MCF 10A (cell line): ENCODE results near the gene CHCHD3. TPM values are rescaled to one million over a fixed set of nuclear protein-coding genes. Genes with fewer than 3 reads are reported as not detected.

Source experiments
- BruUV-seq: library from RNA; stranded (reverse); fragments of 400-500 nt; replicated peaks from 2 replicates; lab custom pipeline; 2021; lab: Mats Ljungman, UMichigan
- CTCF ChIA-PET: fragments of 300-600 bp; sonication (Branson Sonifier 250); formaldehyde crosslinking; extraction: SDS; loops from one replicate; lab custom pipeline; 2021; ENCODE audit warnings: antibody characterized with exemption, inconsistent platforms; lab: Yijun Ruan, JAX
- POLR2A ChIA-PET: fragments of 300-600, 350-650 bp; sonication (Branson Sonifier 250); formaldehyde crosslinking; extraction: SDS; loops from one replicate; lab custom pipeline; 2020; ENCODE audit warnings: antibody characterized with exemption, inconsistent platforms; lab: Yijun Ruan, JAX
- DNase-seq: peaks from one replicate; pipeline ENCODE4 v3.0.0-alpha.2; 2018; ENCODE audit not compliant: unreplicated experiment
- H3K27ac Mint-ChIP-seq: one replicate; pipeline ENCODE4 v1.8.0; 2022; ENCODE audit warnings: mild to moderate bottlenecking, low read depth, mixed read lengths; ENCODE audit not compliant: unreplicated experiment
- H3K27me3 Mint-ChIP-seq: one replicate; pipeline ENCODE4 v1.8.0; 2022; ENCODE audit warnings: mixed read lengths; ENCODE audit not compliant: insufficient read depth, unreplicated experiment
- H3K36me3 Mint-ChIP-seq: one replicate; pipeline ENCODE4 v1.8.0; 2022; ENCODE audit warnings: mild to moderate bottlenecking, moderate library complexity, mixed read lengths; ENCODE audit not compliant: insufficient read depth, unreplicated experiment
- H3K4me1 Mint-ChIP-seq: one replicate; pipeline ENCODE4 v1.8.0; 2022; ENCODE audit warnings: mixed read lengths; ENCODE audit not compliant: insufficient read depth, unreplicated experiment
- H3K4me3 Mint-ChIP-seq: one replicate; pipeline ENCODE4 v1.8.0; 2022; ENCODE audit warnings: mild to moderate bottlenecking, moderate library complexity, mixed read lengths; ENCODE audit not compliant: unreplicated experiment
- H3K9me3 Mint-ChIP-seq: one replicate; pipeline ENCODE4 v1.8.0; 2022; ENCODE audit warnings: mixed read lengths; ENCODE audit not compliant: unreplicated experiment
- intact Hi-C: fragments of 100-400 bp; cut with micrococcal nuclease; formaldehyde crosslinking; loops from 2 replicates; pipeline ENCODE4 v1.14.1; 2022
- total RNA-seq: library from RNA; stranded (reverse); gene quantifications from 2 replicates; pipeline ENCODE4 v1.2.3, GENCODE V29; 2022
- TF ChIP-seq, protein P1 (sequence below): fragments of 200-600 bp; IDR thresholded peaks from one replicate; pipeline ENCODE4 v1.8.0; 2022; ENCODE audit warnings: antibody characterized with exemption, mild to moderate bottlenecking; ENCODE audit not compliant: unreplicated experiment

The CHCHD3 gene
- total RNA-seq, 1 experiment from 2014 or later: 102 TPM

DNA sequence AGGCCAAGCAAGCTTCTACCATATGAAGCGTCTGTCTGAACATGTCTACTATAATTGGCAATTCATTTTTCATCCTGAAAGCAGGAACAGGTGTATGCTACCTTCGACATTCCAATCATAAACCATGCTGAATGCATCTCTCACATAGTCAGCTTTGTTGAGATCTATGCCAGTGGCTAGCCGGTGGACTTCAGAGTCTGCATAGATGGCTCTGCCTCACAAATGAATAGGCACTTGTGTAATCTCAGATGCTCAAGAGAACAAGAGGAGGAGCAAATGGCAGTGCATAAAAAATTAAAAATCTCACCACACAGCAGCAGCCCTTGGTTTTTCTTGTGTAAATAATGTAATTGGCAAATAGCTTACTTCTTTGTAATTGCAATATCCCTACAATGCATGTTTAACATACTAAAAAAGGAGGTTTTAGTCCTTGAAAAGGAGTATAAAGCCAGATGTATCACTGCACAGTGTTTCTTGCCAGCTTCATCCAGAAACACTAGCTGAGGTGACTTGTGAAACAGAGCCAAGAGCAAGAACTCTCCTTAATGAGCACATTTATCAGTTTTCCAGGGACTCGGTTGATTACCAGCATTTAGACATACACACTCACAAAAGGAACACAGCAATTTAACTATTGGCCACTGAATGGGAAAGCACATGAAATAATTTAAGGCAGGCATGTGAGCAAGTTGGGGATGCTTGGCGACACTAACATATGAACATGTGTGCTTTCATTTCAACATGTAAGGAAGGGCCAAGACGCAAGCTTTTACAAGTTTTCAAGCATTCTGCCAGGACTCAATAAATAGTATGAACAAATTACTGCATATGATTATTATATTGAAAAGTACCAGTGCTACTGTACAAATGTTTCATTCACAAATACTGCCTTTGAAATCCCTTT is 255.7 kb downstream of the CHCHD3 start:
- TF ChIP-seq, protein P1, sequence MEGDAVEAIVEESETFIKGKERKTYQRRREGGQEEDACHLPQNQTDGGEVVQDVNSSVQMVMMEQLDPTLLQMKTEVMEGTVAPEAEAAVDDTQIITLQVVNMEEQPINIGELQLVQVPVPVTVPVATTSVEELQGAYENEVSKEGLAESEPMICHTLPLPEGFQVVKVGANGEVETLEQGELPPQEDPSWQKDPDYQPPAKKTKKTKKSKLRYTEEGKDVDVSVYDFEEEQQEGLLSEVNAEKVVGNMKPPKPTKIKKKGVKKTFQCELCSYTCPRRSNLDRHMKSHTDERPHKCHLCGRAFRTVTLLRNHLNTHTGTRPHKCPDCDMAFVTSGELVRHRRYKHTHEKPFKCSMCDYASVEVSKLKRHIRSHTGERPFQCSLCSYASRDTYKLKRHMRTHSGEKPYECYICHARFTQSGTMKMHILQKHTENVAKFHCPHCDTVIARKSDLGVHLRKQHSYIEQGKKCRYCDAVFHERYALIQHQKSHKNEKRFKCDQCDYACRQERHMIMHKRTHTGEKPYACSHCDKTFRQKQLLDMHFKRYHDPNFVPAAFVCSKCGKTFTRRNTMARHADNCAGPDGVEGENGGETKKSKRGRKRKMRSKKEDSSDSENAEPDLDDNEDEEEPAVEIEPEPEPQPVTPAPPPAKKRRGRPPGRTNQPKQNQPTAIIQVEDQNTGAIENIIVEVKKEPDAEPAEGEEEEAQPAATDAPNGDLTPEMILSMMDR: no peak
- H3K4me3 Mint-ChIP-seq: no peak overlapping the region
- H3K4me1 Mint-ChIP-seq: no peaks in the 10 kb centered on the region
- BruUV-seq: no TSS peak
- H3K27ac Mint-ChIP-seq: no peak overlapping the region
- ChIA-PET CTCF (interaction anchor here (0.6 kb wide), 2 partner anchors 143 to 574 kb away, joined by 3 read pairs; no protein-coding TSS in a partner anchor), POLR2A (no interaction called here)
- H3K27me3 Mint-ChIP-seq: no peaks in the 10 kb centered on the region
- no peak for DNase-seq
- H3K9me3 Mint-ChIP-seq: no peaks in the 10 kb centered on the region
- intact Hi-C loops: no loop called here
- peaks cover 7% of the 10 kb centered on the region for H3K36me3 Mint-ChIP-seq

DNA sequence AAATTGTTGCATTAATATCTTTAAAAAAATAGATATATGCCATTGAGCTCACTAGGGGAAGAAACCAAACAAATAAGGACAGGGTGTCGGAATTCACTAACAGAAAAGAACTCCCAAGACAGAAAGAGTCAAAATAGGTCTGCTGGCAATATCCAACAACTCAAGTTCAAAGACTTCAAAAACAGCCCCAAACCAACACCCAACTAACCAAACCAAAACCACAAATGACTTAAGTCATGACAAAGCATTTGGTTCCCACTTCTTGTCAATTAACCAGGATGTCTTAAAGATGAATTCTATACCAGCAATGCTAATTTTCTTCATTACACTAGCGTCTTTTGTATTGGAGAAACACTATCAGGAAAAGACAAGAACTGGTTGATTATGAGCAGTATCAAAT is 256.7 kb downstream of the CHCHD3 start:
- no peaks in the 10 kb centered on the region for H3K9me3 Mint-ChIP-seq
- no peaks in the 10 kb centered on the region for H3K4me1 Mint-ChIP-seq
- H3K27me3 Mint-ChIP-seq: no peaks in the 10 kb centered on the region
- POLR2A ChIA-PET: interaction anchor here (0.9 kb wide), 1 partner anchor 12 kb away, joined by 3 read pairs; no protein-coding TSS in a partner anchor
- TF ChIP-seq, protein P1: no peak
- BruUV-seq: no TSS peak
- intact Hi-C loops: no loop called here
- CTCF ChIA-PET: interaction anchor here (0.6 kb wide), 3 partner anchors 144 to 573 kb away, joined by 3 read pairs; no protein-coding TSS in a partner anchor
- H3K27ac Mint-ChIP-seq: no peak overlapping the region
- no peak overlapping the region for H3K4me3 Mint-ChIP-seq
- no peak for DNase-seq
- peaks cover 7% of the 10 kb centered on the region for H3K36me3 Mint-ChIP-seq

DNA sequence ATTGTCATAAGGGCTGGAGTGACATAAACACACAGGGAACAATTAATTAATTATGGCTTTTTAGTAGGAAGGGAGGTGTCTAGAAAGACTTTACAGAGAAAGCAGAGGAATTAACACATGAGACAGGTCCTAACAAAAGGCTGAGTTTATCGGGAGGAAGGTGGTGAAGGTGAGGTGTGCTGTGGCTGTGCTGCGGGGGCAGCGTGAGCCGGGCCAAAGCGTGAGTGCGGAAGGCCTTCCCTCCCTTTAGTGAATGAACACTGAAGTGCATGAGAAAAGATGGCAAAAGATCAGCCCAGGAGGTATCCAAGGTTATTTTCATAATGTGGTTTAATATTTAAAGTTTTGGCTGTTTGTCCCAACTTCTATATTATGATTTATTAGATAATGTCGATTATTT is 262.2 kb downstream of the CHCHD3 start:
- Mint-ChIP-seq H3K4me3 (no peak overlapping the region), H3K9me3 (no peaks in the 10 kb centered on the region), H3K4me1 (peaks cover 7% of the 10 kb centered on the region), H3K36me3 (no peaks in the 10 kb centered on the region), H3K27ac (no peak overlapping the region), H3K27me3 (no peaks in the 10 kb centered on the region)
- TF ChIP-seq, protein P1: no peak
- intact Hi-C loops: no loop called here
- no TSS peak for BruUV-seq
- DNase-seq: no peak
- POLR2A ChIA-PET: no interaction called here
- CTCF ChIA-PET: no interaction called here

DNA sequence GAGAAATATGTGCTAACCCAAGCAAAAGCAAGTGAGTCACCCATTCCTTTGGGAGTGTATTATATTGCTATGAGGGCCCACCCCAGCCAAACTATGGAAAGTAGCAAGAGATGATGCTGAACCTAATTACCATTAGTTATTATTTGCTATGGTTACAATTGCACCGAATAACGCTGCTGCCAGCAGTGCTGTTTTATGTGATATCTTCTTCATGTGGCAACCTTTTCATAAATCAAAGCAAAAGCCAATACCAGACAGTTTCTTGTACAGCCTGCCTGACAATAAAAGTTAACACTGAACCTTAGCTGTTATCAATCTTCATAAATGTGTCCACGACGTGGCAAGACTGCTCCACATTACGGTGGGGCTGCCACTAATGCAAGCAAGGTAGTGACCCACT is 263.9 kb downstream of the CHCHD3 start:
- intact Hi-C loops: no loop called here
- TF ChIP-seq, protein P1: no peak
- H3K27ac Mint-ChIP-seq: no peak overlapping the region
- POLR2A ChIA-PET: no interaction called here
- no peaks in the 10 kb centered on the region for H3K27me3 Mint-ChIP-seq
- DNase-seq: no peak
- H3K36me3 Mint-ChIP-seq: no peaks in the 10 kb centered on the region
- no TSS peak for BruUV-seq
- peaks cover 7% of the 10 kb centered on the region for H3K4me1 Mint-ChIP-seq
- CTCF ChIA-PET: interaction anchor here (0.6 to 1.0 kb wide), 3 partner anchors 615 to 1499 kb away, joined by 3 read pairs; no protein-coding TSS in a partner anchor
- H3K9me3 Mint-ChIP-seq: peaks cover under 1% of the 10 kb centered on the region
- H3K4me3 Mint-ChIP-seq: no peak overlapping the region
